GM18498 (cell line): ENCODE data around the gene MXI1.
A peak's percentile ranks its signal among the peaks of the same experiment; 100 is the strongest.
"Not testable (repeated sequence)": the region's sequence is repeated elsewhere in the genome, so short reads cannot be mapped to it uniquely, and the experiment has no call there.

Source experiments
- ATAC-seq: cut with Tn5 transposase; IDR thresholded peaks from one replicate; pipeline ENCODE4 v1.9.1; 2021; ENCODE audit warnings: mild to moderate bottlenecking, moderate library complexity; ENCODE audit not compliant: unreplicated experiment

The MXI1 gene

DNA sequence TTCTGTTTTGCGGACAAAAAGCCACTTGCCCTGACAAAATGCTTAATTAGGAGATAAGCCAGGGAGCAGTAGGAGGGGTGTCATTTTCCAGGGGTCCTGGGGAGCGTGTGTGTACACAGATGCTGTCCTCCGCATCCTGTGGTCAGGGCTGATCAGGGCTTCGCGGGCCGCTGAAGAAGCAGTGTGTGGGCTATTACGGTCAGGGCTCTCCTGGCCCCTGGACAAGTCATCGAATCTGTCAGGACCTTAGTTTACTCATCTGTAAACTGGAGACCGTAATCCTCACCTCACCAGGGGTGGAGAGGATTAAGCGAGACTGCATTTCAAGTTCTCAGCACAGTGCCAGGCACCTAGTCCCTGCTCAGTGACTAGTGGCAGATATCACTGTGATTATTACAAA lies 26.0 kb upstream of the MXI1 start:
- no peak for ATAC-seq

DNA sequence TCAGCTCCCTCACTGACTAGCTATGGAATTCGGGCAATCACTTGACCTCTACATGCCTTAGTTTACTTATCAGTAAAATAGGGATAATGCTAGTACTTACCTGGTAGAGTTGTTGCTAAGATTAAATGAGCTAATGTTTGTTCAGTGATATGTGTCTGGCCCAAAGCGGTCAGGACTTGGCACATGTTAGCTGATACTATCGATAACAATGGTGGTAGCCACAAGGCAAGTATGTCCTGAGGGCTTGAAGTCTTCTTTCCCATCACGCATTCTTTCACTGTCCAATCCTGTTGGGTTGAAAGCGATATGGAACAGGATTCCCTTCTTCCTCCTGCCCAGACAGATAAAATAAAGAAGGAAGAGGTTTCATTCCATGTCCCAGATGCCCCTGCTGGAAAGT lies 25.5 kb upstream of the MXI1 start:
- no peak for ATAC-seq

DNA sequence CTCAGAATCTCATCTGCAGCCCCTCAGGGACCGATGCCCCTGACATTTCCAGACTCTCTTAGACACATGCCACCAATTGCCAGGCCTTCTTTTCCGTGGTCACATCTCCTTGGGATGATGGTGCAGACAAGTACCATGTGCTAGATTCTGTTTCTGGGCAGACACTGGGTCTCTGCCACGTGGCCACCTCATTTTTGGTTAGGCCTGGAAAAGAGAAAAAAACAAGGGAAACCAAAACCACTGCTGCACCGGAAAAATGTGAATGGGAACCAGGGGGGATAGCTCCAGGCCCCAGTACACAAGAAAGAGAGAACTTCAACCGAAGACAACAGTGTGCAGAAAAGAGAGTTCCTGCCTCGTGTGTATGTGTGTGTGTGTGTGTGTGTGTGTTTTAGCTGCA lies 23.0 kb upstream of the MXI1 start:
- no peak for ATAC-seq

GRCh38 chr10:110185646-110186182 lies 21.7 kb upstream of the MXI1 start:
- not testable (repeated sequence) for ATAC-seq

- no peak for ATAC-seq
These were observed 17.2 kb upstream of the MXI1 start for GRCh38 chr10:110190170-110190569.

- ATAC-seq: peak; percentile 67
These were observed 14.9 kb upstream of the MXI1 start for GRCh38 chr10:110192552-110192951.

DNA sequence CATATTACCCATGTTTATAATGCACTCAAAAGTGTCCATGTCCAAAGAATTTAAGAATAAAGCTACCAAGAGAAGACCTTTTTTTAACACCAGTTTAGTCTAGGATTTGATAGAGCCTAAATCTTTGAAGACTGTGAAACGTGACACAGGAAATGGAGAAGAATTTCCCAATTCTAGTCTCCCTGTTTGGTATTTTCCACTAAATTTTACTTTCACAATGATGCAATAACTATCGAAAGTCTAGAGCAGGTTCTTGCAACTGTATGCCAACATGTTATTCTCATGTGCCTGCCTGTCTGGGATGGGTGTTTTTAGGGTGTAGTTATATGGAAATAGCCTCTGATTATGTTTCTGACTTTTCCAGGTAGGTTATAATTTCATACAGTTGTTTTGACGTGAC lies 6.9 kb upstream of the MXI1 start:
- no peak for ATAC-seq

DNA sequence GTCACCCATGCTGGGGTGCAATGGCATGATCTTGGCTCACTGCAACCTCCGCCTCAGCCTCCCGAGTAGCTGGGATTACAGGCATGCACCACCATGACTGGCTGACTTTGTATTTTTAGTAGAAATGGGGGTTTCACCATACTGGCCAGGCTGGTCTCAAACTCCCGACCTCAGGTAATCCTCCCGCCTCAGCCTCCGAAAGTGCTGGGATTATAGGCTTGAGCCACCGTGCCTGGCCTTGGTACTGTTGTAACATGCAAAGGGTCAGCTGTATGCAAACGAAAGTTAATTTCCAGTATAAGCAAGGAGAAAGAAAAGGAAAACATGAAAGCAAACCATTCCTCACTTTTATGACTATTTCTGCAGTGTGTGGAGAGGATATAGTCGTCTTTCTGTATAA lies 6.4 kb upstream of the MXI1 start:
- ATAC-seq: not testable (repeated sequence)

- no peak for ATAC-seq
These were observed 3.6 kb upstream of the MXI1 start for GRCh38 chr10:110203500-110204455.

- ATAC-seq: no peak
These were observed 2.2 kb upstream of the MXI1 start for GRCh38 chr10:110205051-110205675.

- peak; percentile 1 for ATAC-seq
These were observed 604 bp downstream of the MXI1 start for GRCh38 chr10:110207805-110208613.

- no peak for ATAC-seq
These were observed 1.4 kb downstream of the MXI1 start for GRCh38 chr10:110208614-110209453.

DNA sequence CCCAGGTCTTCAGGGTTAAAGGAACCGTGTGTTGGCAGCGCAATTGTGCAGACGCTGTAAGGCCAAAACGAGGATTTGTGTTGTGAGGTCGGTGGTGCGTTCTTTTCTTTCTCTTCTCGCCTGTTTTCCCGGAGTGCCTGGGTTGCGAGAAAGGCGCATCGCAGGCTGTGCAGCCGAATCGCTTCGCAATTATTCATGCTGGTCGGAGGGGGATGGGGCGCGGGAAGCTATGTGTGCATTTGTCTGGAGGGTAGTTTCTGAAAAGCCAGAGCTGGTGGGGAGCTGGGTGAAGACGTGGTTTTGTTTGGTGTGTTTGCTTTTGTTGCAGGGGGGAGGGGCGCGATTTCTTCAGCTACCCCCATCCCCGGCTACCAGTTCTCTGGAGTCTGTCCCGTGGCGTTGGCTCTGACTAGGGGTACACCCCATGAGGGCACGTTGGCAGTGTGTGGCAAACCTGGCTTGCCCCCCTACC lies 2.1 kb downstream of the MXI1 start:
- no peak for ATAC-seq

- no peak for ATAC-seq
These were observed 2.7 kb downstream of the MXI1 start for GRCh38 chr10:110209926-110210673.

DNA sequence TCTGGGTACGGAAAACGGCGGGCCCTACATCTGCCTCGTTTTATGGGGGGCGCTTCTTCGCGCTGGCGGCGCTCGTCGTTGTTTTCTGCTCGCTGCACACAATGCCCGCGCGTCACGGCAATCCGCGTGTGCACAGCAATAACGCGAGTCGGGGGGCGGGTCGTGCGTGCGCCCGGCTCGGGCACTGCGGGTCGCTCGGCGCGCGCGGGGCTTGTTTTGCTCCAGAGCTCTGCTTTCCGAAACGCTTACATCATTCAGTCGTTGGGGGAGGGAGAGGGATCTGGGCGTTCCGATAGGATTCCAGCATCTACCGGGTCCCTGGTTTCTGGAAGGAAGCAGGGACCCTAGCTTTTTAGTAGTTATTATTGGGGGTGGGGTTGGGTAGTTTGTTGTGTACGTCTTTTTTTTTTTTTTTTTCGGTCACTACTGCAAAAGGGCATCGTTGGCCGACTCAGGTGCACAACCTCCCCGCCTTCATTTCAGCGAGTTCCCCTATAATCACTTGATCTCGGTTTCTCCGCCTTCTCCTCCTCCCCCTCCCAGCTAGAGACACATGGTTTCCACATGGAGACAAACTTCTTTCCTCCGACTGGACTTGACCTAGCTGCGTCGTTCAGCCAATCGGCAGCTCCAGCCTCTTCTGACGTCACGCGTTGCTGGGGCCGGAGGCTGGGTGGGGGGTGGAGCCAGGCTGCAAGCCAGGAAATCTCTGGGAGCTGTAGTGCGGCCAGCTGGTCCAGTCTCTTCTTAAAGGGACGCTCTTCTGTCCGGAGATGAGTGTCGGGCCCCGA lies 3.5 kb downstream of the MXI1 start:
- peak; percentile 74 for ATAC-seq

DNA sequence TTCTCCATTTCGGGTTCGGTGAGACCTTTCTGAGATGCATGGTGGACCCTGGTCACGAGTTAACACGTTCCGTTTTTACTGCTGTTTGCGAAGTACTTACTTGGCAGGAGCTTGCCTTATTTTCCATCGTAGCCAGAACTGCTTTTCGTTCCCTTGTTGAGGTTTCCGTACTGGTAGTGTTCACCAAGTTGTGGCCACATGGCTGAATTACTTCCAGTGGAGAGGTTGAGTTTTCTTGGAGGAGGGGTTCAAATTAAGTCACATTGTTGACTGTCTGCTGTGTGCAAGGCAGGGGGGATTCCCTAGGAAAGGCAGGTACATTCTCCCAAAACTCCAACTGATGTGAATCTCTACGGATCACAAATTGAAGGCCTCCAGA lies 4.0 kb downstream of the MXI1 start:
- ATAC-seq: no peak

- no peak for ATAC-seq
These were observed 5.0 kb downstream of the MXI1 start for GRCh38 chr10:110212119-110213006.

GRCh38 chr10:110214371-110214826 lies 7.0 kb downstream of the MXI1 start:
- peak; percentile 31 for ATAC-seq
